HG02678 (cell line): ENCODE measurements around the gene PDIA4.
"Not testable (repeated sequence)": the region's sequence is repeated elsewhere in the genome, so short reads cannot be mapped to it uniquely, and the experiment has no call there.

Experiments
- ATAC-seq: cut with Tn5 transposase; IDR thresholded peaks from one replicate; pipeline ENCODE4 v1.9.1; 2021; ENCODE audit warnings: mild to moderate bottlenecking, moderate library complexity; ENCODE audit not compliant: unreplicated experiment

The PDIA4 gene

DNA sequence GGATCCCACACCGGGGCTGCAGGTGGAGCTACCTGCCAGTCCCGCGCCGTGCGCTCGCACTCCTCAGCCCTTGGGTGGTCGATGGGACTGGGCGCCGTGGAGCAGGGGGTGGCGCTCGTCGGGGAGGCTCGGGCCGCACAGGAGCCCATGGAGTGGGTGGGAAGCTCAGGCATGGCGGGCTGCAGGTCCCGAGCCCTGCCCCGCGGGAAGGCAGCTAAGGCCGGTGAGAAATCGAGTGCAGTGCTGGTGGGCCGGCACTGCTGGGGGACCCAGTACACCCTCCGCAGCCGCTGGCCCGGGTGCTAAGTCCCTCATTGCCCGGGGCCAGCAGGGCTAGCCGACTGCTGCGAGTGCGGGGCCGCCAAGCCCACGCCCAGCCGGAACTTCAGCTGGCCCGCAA lies 10.3 kb upstream of the PDIA4 start:
- not testable (repeated sequence) for ATAC-seq

DNA sequence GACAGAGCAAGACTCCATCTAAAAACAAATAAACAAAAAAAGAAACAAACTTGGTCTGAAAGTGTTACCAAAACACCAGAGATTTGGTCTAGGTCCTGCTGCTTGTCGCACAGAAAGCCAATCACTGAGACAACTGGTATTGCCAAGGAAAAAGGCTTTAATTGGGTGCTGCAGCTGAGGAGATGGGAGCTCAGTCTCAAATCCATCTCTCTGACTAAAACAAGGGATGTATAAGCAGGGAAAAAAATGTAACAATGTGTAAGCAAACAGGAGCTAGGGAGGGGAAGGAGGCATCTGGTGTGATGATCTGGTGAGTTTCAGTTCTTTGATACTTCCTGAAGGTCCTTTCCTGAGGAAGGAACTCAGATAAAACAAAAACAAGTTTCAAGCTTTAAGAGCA lies 8.4 kb upstream of the PDIA4 start:
- ATAC-seq = no peak

- no peak for ATAC-seq
Observed at GRCh38 chr7:149031353-149031910, 3.1 kb upstream of the PDIA4 start.

DNA sequence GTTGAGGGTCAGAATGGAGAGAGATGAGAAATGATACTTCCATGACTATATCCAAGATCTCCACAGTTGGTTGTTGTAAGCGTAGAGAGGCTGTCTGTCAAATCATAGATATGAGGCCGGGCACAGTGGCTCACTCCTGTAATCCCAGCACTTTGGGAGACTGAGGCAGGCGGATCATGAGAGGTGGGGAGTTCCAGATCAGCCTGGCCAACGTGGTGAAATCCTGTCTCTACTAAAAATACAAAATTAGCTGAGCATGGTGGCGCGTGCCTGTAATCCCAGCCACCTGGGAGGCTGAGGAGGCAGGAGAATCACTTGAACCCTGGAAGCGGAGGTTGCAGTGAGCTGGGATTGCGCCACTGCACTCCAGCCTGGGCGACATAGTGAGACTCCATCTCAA lies 2.1 kb upstream of the PDIA4 start:
- not testable (repeated sequence) for ATAC-seq

DNA sequence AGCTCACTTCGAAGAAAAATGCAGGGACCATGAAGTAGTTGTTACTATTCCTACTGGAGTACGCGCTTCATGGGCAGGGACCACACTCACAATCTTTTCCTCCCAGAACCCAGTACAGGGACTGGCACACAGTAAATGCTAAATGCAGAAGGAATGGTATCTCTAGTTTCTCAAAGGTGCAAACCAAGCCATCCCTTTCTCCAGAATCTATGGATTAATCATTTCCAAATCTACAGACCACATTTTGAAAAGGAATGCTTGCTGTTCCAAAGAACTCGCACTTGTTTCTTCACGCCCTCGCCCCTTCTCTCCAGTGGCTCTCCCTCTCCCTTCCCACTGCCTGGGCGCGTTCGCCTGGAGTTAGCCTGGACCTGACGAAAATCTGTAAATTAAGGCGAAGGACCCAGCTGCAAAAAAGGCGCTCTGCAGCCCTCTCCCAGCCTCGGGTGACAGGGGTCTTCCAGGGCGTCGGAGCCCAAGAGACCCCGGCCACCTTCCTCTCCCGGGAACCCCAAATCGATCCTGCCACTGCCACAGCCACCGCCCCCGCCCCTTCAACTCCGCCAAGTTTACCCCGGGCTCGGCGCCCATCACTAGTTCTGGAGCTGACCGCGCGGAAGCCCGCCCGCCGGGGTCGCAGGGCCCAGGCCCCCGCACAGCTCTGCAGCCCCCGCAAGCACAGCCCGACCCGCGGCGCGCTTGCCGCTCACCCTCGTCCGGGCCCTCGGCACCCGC lies 527 bp downstream of the PDIA4 start:
- ATAC-seq = no peak

GRCh38 chr7:149027055-149027454 lies 1.2 kb downstream of the PDIA4 start:
- ATAC-seq = no peak

GRCh38 chr7:149023662-149024061 lies 4.6 kb downstream of the PDIA4 start:
- ATAC-seq = no peak

DNA sequence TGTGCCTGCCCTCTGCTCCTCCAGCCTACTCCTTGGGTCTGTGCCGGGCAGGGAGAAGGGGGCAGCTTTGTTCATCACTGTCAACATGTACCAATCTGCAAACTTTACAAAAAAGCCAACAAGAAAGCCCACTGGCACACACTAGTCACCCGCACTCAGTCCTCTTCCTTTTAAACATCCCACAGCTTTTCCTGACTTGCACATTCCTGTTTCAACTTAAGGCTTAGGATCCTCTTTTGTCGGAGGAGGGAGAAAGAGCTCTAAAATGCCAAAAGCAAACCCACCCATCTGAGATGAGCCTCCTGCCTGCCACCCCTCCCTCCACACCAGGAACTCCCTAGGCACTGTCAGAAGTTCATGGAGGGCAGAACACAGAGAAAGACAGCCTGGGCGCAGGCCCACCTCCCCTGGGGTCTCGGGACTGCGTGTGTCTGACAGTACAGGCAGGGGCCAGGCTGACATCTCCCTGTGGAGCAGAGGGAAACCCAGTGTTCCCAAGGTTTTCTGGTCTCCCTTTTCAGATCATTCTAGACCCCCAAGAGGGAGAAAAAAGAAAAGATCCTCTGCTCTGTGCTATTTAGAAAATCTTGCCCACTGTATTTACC lies 5.4 kb downstream of the PDIA4 start:
- ATAC-seq = no peak

DNA sequence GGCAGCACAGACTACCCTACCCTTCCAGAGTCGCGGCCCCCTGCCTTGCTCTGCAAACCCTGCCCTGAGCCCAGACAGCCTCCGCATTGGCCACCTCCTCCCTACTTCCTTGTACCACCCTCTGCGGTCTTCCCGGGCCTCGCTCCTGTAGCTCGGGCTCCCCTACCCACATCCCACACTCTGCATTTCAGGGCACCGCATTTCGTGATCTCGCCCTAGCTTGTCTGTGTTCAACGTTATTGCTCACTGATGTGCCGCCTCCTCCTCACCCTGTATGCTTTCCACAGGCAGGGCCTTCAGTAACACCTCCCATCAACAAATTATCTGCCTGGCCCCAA lies 6.6 kb downstream of the PDIA4 start:
- ATAC-seq = no peak

DNA sequence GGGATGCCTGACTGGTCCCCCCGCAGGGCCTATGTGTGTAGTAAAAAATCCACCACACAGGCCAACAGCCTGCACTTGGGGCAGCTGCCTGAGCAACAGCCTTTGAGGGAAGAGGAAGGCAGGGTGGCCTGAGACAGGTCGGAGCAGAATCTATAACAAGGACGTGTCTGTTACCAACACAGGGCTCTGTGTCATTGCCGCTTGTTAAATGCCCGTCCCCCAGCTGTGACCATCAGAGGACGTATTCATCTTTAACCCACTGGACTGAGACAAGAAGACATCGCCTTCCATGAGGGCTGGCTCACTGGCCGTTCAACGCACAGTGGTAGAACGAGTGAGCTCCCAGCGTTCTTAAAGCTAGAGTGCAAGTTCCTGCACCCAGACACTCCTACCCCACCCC lies 7.8 kb downstream of the PDIA4 start:
- no peak for ATAC-seq

DNA sequence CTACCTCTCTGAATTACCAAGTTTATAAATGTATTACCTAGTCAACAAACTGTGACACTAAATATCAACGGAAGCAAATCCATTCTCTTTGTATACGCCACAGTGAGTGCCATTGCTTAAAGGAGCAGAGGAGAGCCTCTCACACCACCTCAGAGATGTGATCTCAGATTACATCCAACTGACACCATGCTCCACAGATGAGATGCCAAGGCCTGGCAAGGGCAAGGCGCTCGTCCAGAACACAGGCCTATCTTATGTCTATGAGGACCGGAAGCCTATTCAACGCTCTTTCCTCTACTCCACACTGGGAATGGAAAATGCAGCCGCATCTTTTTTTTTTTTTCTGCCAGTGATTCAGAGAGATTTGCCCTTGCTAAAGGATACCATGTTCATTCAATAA lies 11.4 kb downstream of the PDIA4 start:
- no peak for ATAC-seq

GRCh38 chr7:149014309-149014708 lies 14.0 kb downstream of the PDIA4 start:
- no peak for ATAC-seq

- no peak for ATAC-seq
Observed at GRCh38 chr7:149013876-149014275, 14.4 kb downstream of the PDIA4 start.

GRCh38 chr7:149012730-149013129 lies 15.6 kb downstream of the PDIA4 start:
- not testable (repeated sequence) for ATAC-seq

DNA sequence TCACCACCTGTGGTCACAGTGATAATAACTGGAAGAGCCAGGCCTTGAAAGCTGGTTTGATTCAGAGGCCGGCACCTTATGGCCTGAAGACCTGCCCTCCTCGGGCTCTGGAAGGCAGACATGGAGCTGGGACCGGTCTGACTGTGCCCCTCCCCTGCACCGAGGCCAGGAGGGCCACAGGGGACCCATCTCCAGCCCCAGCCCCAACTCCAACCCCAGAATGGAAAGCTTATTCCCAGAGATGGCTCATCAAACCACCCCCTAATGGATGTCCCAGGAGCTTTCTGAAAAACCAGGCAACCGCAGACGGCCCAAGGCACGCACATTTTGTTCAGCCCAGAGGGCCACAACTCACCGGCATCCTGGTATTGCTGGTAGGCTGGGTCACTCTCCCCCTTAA lies 16.8 kb downstream of the PDIA4 start:
- no peak for ATAC-seq

DNA sequence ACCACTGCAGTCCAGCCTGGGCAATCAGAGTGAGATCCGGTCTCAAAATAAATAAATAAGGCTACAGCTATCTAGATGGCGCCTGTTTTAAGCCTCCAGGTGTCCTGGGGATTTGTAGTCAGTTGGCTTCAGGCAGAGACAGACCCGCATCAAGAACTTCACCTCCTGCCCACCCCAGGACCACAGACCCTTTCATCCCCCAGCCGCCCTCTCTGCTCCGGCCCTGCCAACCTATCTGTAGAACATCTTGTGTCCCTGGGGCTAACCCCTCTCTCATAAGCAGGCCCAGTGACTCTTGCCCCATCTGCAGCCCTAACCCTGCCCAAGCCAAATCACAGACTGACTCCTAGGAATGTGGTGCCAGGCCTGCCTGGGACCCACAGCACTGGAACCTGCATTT lies 17.9 kb downstream of the PDIA4 start:
- ATAC-seq = no peak

- no peak for ATAC-seq
Observed at GRCh38 chr7:149009527-149009926, 18.8 kb downstream of the PDIA4 start.

DNA sequence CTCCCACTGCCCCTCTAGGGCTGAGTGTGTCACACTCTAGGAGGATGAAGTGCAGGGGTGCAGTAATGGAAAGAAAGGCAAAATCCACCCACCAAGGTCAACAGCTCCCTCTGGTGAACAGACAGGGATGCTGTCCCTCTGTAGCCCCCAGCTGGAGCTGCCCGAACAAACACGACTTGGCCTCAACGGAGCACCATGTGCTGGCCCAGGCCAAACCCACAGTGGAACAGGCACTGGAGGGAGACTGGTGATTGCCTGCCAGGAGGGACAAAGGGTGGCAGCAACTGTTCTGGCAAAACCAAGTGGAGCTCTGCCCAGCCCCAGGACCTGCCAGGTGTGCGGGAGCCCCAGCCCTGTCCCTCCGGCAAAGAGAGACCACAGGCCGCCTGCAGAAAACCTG lies 20.7 kb downstream of the PDIA4 start:
- ATAC-seq = no peak

GRCh38 chr7:149007146-149007545 lies 21.2 kb downstream of the PDIA4 start:
- ATAC-seq = no peak

DNA sequence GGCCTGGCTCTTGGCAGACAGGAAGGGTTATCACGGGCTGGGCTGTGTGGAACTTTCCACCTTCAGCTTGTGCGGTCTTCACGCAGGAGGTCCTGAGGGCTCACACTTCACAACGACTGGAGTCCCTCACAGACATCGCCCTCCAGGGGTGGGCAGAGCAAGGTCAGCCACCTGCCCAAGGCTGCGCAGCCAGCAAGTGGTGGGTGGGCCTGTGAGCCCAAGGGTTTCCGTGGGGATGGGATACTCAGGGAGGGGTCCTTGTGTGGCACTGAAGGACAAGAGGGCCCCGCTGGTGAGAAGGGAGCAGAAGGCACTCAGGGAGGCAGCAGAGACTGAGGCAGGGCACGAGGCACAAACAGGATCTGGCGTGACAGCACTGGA lies 22.0 kb downstream of the PDIA4 start:
- no peak for ATAC-seq

DNA sequence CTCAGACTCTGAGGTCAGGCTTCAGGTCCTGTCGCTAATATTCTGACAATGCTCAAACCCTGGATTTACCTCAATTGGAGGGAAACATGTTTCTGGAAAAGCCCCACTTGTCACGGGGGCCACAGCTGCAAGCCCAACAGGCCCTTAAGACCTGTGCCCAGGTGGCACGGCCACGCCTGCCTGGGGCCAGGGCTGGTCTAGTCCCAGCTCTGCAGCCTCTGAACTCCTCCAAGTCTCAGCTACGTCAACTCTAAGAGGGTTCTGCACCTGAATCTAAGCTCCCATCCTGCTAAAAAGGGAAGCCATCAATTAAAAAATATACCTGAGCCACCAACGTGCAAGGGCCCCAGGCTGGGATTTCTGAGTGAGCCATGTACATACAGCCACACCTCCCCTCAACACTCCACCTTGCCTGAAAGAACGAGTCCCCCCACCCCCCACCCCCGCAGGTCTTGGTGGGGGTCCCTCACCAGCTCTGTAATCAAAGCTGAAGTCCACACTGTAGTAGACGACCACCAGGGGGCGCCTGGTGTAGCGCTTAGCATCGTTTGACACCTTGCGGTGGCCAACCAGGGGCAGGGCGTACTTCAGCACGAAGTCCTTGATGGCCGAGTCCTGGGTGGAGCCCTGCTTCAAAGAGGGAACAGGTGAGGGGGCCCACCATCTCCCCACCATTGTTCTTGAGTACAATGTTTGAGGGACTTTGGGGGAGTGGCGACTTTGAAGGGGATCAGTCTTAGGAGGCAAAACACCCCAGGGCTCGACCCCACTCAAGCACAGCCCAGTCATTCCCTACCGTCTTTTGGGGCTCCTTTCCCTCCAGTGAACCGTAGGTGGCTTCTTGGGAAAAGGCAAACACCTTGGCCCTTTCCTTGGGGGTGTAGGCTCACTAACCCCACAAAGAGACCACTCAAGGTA lies 22.6 kb downstream of the PDIA4 start:
- ATAC-seq = peak; percentile 80
